GM23248 (cell line): ENCODE measurements around the gene ZNF597.

Experiments
- EZH2 ChIP-seq: fragments of 200-600 bp; sonication (generic); IDR thresholded peaks from 2 replicates; pipeline ENCODE4 v1.6.1; 2018; ENCODE audit warnings: antibody characterized with exemption, mild to moderate bottlenecking; ENCODE audit not compliant: insufficient read depth, poor library complexity, severe bottlenecking
- EZH2phosphoT487 ChIP-seq: fragments of 200-600 bp; sonication (generic); IDR thresholded peaks from 2 replicates; pipeline ENCODE4 v1.6.1; 2018; ENCODE audit warnings: antibody characterized with exemption, moderate library complexity, mild to moderate bottlenecking, low read depth; ENCODE audit not compliant: insufficient read depth

DNA sequence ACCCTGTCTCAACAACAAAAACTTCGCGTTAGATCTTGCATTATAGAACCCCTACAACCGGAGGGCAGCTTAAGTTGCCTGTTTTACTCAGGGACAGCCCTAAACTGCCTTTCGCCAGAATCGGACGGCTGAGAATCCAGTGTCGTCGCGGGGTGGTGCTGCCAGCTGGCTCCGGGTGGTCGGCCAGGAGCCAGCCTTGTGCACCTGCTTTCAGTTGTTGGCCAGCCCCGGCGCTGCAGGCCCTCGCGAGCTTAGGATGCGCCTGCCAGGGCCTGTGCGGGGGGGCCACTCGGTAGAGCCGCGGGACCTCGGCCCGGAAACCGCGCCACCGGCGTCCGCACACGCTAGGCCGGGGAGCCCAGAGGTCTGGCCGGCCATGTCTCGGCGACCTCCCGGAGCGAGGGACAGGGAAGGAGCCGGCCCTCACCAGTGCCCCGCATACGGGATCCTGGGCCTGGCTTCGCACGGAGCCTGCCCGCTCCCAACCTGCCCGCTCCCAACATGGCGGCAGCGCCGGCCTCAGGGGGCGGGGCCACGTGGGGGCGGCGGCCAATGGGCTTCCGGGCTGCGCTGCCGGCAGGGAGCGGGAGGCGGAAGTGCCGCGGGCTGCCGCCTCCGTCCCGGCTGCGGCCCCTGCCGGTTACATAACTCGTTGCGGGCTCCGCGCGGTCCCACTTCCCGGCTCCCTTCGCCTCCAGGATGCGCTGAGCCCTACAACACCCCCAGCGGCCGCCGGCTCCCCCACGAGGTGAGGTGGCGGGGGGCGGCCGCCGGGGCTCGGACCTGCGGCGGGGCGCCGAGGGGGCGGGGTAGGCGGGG is 14.3 kb upstream of the ZNF597 start:
- TF ChIP-seq EZH2 (no peak), EZH2phosphoT487 (no peak)
